HG03460 (cell line): ENCODE results near the gene ABCA6.
"Not testable (repeated sequence)": the region's sequence is repeated elsewhere in the genome, so short reads cannot be mapped to it uniquely, and the experiment has no call there.

Experiments
- ATAC-seq: cut with Tn5 transposase; IDR thresholded peaks from one replicate; pipeline ENCODE4 v1.9.1; 2021; ENCODE audit not compliant: unreplicated experiment

The ABCA6 gene, protein sequence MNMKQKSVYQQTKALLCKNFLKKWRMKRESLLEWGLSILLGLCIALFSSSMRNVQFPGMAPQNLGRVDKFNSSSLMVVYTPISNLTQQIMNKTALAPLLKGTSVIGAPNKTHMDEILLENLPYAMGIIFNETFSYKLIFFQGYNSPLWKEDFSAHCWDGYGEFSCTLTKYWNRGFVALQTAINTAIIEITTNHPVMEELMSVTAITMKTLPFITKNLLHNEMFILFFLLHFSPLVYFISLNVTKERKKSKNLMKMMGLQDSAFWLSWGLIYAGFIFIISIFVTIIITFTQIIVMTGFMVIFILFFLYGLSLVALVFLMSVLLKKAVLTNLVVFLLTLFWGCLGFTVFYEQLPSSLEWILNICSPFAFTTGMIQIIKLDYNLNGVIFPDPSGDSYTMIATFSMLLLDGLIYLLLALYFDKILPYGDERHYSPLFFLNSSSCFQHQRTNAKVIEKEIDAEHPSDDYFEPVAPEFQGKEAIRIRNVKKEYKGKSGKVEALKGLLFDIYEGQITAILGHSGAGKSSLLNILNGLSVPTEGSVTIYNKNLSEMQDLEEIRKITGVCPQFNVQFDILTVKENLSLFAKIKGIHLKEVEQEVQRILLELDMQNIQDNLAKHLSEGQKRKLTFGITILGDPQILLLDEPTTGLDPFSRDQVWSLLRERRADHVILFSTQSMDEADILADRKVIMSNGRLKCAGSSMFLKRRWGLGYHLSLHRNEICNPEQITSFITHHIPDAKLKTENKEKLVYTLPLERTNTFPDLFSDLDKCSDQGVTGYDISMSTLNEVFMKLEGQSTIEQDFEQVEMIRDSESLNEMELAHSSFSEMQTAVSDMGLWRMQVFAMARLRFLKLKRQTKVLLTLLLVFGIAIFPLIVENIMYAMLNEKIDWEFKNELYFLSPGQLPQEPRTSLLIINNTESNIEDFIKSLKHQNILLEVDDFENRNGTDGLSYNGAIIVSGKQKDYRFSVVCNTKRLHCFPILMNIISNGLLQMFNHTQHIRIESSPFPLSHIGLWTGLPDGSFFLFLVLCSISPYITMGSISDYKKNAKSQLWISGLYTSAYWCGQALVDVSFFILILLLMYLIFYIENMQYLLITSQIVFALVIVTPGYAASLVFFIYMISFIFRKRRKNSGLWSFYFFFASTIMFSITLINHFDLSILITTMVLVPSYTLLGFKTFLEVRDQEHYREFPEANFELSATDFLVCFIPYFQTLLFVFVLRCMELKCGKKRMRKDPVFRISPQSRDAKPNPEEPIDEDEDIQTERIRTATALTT (N-terminal part only)

DNA sequence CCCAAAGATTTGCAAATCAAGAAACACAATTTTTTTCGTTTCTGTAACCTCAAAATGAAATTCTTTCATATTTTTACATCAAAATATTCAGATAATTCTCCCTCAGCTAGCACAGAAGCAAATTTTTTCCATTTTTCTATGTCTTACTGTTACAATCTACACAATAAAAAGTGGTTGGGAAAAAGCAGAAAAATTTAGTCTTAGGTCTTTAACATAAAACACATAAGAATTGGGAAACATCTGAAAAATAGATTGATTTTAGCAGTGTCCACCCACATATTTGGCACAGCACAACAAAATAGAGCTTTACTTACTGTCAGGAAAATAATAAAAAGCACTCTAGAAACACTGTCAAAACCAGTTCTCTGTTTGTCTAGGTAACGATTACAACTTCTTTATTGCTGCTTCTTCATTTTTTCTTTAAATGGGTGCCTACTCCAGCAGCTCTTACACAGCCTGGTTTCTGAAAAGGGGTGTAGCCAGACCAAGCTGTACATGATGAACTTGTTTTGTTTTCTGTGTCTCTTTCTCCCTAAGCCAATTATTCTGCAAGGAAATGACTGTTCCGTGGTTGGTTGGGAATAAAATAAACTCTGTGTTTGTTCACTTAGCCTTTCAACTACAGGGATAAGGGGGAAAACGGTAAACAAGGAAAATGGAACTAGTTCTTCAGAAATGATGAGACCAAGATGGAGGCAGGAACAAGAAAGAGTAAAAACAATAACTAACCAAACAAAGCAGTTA, at the start of gene ABCA6:
TSS of gene ABCA6 (minus strand) at position 465 of the 744 bp plus-strand sequence. CDS start 1,192 bp downstream, outside the sequence.
- ATAC-seq, result no peak

DNA sequence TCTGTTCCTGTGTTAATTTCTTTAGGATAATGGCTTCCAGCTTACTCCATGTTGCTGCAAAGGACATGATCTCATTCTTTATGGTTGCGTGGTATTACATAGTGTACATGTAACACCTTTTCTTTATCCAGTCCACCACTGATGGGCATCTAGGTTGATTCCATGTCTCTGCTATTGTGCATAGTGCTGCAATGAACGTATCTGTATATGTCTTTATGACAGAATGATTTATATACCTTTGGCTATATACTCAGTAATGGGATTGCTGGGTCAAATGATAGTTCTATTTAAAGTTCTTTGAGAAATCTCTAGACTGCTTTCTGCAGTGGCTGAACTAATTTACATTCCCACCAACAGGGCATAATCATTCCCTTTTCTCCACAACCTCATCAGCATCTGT, 47.1 kb upstream of the ABCA6 start:
- ATAC-seq, result no peak

DNA sequence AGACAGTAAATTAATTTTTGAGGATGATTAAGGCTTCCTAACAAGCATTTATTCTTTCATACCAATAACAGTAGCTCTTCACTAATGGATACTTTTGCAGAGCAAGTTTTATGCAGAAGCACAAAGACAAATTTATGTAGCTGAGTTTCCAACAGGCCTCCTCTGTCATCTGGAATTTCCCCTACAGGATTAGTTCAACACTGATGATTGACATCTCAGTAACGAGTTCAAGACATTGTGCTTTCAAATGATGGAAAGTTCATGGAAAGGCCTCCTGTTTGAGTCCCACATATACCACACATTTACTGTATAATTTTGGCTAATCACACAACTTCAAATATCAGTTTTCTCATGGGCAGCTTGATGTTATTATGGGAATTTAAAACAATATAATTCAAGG, 46.4 kb upstream of the ABCA6 start:
- ATAC-seq, result no peak

DNA sequence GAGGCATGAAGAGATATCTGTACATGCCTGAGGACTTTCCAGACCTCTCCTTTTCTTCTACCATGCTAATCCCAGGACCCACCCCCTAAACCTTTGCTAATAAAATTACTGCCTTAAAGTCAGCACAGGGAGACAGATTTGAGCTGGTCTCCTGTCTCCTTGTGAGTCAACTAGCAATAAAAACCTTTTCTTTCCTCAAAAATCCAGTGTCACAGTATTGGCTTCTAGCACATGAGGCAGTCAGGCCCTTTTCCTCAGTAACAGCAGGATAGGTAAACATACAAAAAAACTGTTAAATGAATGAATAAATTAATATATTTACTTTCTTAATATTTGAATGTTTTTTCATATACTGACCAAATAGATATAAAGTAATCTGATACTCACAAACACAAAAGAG, 45.6 kb upstream of the ABCA6 start:
- no peak for ATAC-seq

DNA sequence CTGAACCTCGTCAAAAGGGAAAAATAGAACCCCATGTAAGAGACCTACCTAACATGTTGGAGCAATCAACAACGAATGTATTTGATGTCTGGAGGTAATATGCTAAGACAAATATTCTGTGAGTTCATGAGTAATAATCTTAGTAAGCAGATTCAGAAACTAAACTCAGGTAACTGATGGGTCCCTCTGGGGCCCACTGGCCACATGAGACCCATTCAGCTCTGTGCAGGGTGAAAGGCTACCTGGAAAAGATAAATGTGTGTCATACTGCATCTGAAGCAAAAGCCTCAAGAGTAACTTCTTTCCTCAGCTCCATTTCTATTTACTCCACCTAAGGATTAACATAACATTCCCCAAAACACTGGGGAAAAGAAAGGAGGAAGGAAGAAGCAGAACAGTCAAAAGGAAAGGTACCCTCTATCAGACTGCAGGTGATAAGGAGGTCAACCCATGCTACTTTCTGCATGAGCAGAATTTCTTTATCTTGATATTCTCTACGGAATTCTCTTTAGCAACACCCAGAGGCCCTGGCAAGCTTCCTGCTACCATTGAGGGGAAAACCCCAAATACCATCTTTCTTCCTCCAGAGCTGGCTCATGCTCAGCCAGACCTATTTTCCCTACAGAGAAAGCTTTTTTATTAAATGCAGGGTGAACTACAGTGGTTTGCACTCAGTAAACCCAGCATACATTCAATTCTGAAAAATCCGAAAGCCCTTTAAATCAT, 37.7 kb upstream of the ABCA6 start:
- no peak for ATAC-seq

DNA sequence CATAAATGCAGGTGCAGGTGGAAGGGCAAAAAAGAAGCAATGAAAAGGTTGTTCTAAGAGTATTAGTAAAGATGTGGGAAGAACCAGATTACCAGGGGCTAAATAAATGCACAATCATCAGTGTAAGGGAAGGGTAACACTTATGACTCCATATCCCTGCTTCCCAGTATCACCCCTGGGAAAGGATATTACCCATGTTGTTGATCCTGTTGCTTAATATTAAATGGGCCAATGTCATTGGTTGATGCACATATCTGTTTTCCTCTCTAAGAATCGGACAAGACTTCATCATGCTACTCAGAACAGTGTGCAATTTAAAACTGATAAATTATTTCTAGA, 34.7 kb upstream of the ABCA6 start:
- ATAC-seq, result no peak

DNA sequence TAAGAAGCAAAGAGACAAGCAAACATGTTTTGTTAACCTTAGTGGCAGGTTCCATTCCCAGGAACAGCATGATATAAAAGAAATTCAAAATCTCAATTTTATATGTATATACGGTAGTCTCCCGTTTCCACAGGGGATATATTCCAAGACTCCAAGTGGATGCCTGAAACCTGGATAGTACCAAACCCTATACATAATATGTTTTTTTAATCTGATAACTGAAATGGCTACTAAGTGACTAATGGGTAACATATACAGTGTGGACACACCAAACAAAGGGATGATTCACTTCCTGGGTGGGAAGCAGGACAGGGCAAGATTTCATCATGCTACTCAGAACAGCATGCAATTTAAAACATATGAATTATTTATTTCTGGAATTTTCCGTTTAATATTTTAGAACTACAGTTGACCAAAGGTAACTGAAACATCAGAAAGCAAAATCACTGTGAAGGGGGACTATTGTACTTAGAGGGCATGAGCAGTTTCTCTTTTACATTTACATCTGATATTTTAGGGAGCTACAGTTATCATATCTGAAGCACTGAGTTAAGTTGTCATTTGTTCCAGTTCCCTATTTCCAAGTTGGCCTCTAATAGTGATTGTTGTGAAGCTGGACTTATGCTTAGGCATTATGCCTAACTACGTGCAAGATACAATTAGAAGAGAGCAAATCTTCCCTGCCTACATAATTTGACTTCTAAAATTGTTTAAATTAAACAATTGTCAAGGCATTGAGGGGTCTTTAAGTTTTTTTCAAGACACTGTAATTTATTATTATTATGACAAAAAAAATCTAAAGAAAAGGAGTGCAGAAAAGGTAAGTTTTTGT, 34.1 kb upstream of the ABCA6 start:
- no peak for ATAC-seq

DNA sequence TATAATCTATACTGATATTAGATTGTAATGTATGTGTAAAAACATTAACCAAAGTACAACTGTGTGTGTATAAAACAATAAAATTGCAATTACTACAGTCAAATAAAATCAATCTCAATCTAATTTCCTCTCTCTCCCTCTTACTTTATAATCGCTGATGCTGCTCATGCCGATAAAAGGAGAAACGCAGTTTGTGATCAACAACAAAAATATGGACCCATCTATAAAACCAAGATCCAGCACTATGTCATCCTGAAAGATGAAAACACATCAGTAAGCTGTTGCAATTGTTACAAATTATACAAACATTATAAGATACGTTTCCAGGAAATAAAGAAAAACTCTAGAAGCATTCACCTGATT, 33.5 kb upstream of the ABCA6 start:
- no peak for ATAC-seq

DNA sequence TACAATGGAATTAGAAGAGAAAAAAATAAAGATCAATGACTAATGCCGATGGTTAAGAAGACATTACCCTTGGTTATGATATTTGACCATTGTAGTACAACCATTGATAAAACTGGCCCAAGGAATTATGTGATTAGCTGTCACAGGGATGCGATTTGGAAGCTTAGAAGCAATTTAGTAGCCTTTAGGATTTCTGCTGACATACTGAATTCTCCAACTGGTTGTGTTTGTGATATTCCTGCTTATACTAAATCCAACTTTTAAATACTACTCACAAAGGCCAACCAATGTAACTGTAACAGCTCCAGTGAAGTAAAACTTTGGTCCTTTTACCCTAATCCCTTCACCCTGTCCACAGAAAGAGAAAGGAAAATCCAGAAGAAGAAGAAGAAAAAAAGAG, 31.4 kb upstream of the ABCA6 start:
- no peak for ATAC-seq

DNA sequence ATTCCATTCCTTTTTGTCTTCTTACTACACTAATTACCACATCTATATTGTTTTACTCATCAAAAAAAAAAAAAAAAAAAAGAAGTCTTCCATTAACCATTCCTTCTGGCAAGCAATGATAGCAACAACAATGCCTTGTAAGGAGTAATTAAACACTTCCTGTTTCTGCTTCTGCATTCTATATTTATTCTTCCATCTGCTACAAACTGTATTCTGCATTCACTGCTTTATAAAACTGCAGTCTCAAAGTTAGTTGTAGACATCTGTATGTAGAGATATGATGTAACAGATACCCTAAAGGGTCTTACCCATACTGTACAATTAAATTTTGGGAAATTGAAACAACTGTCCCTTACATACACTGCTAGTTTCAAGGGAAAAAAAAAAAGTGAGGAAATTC, 28.7 kb upstream of the ABCA6 start:
- no peak for ATAC-seq

DNA sequence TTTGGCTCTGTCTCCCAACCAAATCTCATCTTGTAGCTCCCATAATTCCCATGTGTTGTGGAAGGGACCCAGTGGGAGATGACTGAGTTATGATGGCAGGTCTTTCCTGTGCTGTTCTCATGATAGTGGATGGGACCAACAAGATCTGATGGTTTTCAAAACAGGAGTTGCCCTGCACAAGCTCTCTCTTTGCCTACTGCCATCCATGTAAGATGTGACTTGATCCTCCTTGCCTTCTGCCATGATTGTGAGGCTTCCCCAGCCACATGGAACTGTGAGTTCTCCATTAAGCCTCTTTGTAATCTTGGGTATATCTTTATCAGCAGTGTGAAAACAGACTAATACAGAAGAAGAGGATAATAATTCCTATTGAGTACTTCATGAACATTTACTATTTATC, 26.9 kb upstream of the ABCA6 start:
- not testable (repeated sequence) for ATAC-seq

DNA sequence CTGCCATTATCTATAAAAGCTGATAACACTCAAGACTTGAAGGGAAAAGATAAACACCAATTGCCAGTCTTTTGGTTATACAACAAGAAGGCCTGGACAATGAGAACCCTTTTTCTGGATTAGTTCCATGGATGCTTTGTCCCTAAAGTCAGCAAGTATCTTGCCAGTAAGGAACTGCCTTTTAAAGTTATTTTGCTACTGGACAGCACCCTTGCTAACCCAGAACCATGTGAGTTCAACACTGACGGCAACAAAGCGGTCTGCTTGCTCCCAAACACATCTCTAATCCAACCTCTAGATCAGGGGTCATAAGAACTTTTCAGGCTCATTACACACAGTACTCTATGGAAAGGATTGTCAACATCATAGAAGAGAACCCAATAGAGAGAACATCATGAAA, 25.3 kb upstream of the ABCA6 start:
- ATAC-seq, result no peak

DNA sequence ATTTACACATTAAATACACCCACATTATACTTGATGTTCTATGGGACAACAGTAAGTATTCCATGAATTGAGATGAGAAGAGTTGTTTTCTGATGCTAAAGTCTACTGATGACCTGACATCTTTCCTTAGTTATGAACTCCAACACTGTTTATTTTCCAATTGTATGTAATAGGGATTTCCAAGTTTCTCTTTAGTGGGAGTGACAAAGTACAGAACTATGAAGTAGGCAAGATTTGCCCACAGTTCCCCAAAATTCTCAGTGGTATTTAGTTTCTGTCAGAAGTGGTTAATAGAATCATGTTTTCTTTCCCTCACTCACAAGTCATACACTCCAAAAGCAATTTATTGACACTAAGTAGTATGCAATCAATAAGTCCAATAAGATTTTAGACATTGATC, 22.5 kb upstream of the ABCA6 start:
- ATAC-seq, result no peak

DNA sequence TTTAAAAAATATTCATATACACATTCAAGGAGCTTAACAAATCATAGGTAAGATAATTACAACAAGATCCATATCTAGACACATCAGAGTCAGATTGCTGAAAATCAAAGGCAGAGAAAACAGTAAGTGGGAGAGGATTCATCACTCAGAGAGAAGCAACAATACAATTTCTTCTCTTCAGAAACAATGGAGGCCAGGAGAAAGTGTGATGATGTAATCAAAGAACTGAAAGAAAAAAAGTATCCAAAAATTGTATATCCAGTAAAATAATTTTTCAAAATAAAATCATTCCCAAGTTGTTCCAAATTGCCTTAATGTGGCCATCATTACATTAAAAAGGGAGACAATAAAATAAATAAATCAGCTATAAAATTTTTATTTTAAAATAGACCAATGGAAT, 17.7 kb upstream of the ABCA6 start:
- no peak for ATAC-seq

DNA sequence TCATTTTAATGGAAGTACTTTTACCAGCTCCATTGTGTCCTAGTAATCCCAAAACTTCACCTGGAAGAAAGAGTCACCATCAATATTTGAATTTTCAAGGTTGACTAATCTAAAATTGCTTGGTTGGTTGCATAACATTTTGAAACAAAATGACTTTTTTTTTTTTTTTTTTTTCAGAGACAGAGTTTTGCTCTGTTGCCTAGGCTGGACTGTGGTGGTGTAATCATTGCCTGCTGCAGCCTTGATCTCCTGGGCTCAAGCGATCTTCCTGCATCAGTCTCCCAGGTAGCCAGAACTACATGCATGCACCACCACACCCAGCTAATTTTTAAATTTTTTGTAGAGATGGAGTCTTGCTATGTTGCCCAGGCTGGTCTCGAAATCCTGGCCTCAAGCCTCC, 12.6 kb upstream of the ABCA6 start:
- ATAC-seq, result no peak

DNA sequence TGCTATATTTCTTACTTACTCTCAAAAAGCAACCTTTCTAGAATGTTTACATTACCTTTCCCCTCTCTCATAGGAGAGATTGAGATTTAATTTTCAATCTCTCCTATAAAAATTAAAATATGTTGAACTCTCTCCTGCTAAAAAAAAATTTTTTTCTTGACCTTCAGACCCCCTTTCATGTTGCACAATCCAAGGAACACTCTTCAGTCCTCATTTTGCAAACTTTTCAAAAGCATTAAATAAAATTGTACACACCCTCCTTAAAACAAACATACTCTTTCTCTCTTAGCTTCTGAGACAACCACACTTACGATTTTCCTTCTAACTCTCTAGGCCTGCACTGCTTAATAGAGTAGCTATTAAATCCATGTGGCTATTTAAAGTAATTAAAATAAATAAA, 8.6 kb upstream of the ABCA6 start:
- ATAC-seq, result no peak

DNA sequence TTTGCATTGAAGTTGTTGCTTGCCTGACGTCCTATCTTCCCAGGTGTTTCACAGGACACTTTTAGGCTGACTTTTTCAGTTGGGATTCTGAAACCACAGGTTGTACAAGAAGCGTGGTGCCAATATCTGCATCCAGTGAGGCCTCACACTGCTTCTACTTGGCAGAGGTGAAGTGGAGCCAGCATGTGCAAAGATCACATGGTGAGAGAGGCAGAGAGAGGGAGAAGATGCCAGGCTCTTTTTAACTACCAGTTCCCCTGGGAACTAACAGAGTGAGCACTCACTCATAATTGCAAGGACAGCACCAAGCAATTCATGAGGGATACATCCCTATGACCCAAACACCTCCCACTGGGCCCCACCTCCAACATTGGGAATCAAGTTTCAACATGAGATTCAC, 5.8 kb upstream of the ABCA6 start:
- no peak for ATAC-seq

DNA sequence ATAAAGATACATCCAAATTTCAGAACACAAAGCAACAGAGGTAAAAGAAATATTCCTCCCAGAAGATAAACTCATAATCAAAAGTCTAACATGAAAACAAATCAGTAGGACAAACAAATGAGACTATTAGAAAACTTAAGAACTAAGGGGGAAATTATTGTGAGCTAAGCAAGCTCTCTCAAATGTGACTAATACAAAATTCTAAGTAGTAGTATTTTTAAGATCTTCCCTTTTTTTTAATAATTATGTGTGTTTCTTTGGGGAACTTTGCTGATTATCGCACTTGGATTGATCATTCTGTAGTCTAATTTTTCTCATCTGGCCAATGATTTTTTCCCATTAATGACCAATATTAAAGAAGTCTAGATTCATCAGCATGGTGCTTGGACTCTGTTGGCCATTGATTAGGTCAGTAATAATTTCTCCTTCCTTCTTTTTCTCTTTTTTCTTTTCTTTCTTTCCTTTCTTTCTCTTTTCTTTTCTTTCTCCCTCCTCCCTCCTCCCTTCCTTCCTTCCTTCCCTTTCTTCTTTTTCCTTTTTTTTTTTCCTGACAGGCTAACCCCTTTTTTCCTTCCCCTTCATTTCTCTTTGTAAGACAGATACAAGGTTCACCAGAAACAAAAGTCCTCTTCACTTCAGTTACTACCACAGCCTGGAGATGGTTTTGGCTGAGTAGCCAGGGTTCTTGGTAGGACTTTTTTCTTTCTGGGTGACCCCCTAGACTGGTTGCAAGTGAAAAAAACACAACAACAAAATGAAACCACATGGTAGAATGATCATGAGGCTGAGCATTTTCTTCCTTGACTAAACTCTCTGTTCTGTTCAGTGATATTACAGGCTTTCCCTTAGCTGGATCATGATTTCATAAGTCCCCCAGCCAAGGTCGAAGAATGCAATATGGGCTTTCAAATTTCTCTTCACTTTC, 2.9 kb upstream of the ABCA6 start:
- ATAC-seq, result no peak
